ENCODE measurements around the gene PTCD2. TPM values are rescaled to one million over a fixed set of nuclear protein-coding genes. Genes with fewer than 3 reads are reported as not detected.

The PTCD2 gene
- total RNA-seq, 2 donors from 2014 or later, result 8.9 to 10.2 TPM

- no peak for TF ChIP-seq POLR2AphosphoS5 (IDR thresholded peaks at IDR 0.05)
- TF ChIP-seq POLR2A (IDR thresholded peaks at IDR 0.05), result no peak
- no peak for TF ChIP-seq CTCF (IDR thresholded peaks at IDR 0.05)
These were observed 95.6 kb downstream of the PTCD2 start for GRCh38 chr5:72415616-72416325.

GRCh38 chr5:72417333-72418062 lies 97.3 kb downstream of the PTCD2 start:
- Histone ChIP-seq H3K27ac (no peak overlapping the region), H3K4me1 (replicated peaks) (no peaks in the 10 kb centered on the region), H3K27me3 (replicated peaks; ENCODE audit: insufficient read depth) (no peaks in the 10 kb centered on the region), H3K9me3 (no peaks in the 10 kb centered on the region), H3K36me3 (no peaks in the 10 kb centered on the region), H3K4me3 (no peak overlapping the region)
- DNase-seq (ENCODE audit: low spot score), result no peak
- intact Hi-C loops (cut with DNase I), result no loop called here
- 96% methylated on average over 46 of the region's 48 CpGs for WGBS
- TF ChIP-seq POLR2A (IDR thresholded peaks at IDR 0.05), result no peak
- no peak for TF ChIP-seq POLR2AphosphoS5 (IDR thresholded peaks at IDR 0.05)
- no peak for TF ChIP-seq CTCF (IDR thresholded peaks at IDR 0.05)

More at GRCh38 chr5:72415616-72416325, 95.6 kb downstream of the PTCD2 start:
- no peak for DNase-seq (ENCODE audit: low spot score)
- Histone ChIP-seq H3K27ac (no peak overlapping the region), H3K27me3 (replicated peaks; ENCODE audit: insufficient read depth) (no peaks in the 10 kb centered on the region), H3K4me3 (no peak overlapping the region), H3K9me3 (no peaks in the 10 kb centered on the region), H3K36me3 (no peaks in the 10 kb centered on the region), H3K4me1 (replicated peaks) (no peaks in the 10 kb centered on the region)
- 87% methylated on average over 5 of the region's 5 CpGs for WGBS
- intact Hi-C loops (cut with DNase I), result no loop called here

Small RNA genes lying within 50 kb of the gene (small RNA-seq; reads per million reads assigned to genes)
- gene RN7SL153P, result 0 reads per million in 2 donors

Other genes with a start within 250 kb of the PTCD2 start
- gene MAP1B, start 212.9 kb upstream of the PTCD2 start, total RNA-seq, result 100 to 1,000 TPM in 1 of 2 donors, 10 to 100 TPM in 1; 99.6 to 515 TPM
- gene MRPS27, start 133 bp upstream of the PTCD2 start, total RNA-seq, result 10 to 100 TPM; 43.3 to 51.1 TPM
- 1 to 10 TPM; 2.0 to 3.2 TPM for gene ZNF366, start 187.0 kb downstream of the PTCD2 start, total RNA-seq